Epithelial cell of proximal tubule (primary cell): ENCODE measurements around the gene NUP210. TPM values are rescaled to one million over a fixed set of nuclear protein-coding genes. Genes with fewer than 3 reads are reported as not detected.

ENCODE experiments used
- DNase-seq: peaks from one replicate; pipeline ENCODE4 v3.0.0-alpha.2; 2011; ENCODE audit warnings: low read depth
- H3K4me3 ChIP-seq: 2 replicates; pipeline ENCODE4 v1.5.1; 2011; ENCODE audit warnings: low read depth, mild to moderate bottlenecking, low read length
- total RNA-seq: library from RNA; depleted of rRNA; stranded (reverse); fragments of >200 nt; gene quantifications from 2 replicates; pipeline ENCODE4 v1.2.3, GENCODE V29; 2015
- TF ChIP-seq, protein P1 (sequence below): conservative IDR thresholded peaks from 2 replicates; pipeline ENCODE4 v1.5.1; 2012; ENCODE audit warnings: low read depth, mild to moderate bottlenecking, low read length

NUP210 gene
- total RNA-seq, 1 donor from 2014 or later: 40.1 TPM

DNA sequence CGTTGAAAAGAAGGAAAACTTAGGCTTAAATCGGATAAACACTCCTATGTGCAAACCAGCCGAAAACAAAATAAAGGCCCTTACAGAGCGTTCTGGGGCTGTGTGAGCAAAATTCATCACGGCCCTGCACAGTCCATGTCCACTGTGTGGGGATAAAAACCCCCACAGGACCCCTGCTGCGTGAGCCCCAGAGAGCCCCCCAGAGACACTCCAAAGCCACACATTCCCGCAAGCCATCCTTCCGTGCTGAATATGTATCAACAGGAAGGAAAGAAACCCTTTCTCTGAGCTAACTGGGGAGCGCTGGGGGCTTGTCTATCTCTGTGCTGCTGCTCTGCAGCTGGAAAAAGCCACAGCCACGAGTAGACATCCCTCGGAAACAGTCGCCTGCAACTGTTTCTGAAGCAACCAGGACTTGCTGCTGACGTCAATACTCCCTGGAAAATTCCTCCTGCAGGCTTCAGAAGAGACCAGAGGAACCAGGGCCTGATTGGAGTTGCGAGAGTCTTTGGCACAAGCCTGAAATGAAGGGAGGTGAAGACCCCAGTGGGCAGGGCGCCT, 72.7 kb downstream of the NUP210 start:
- no peak for DNase-seq

DNA sequence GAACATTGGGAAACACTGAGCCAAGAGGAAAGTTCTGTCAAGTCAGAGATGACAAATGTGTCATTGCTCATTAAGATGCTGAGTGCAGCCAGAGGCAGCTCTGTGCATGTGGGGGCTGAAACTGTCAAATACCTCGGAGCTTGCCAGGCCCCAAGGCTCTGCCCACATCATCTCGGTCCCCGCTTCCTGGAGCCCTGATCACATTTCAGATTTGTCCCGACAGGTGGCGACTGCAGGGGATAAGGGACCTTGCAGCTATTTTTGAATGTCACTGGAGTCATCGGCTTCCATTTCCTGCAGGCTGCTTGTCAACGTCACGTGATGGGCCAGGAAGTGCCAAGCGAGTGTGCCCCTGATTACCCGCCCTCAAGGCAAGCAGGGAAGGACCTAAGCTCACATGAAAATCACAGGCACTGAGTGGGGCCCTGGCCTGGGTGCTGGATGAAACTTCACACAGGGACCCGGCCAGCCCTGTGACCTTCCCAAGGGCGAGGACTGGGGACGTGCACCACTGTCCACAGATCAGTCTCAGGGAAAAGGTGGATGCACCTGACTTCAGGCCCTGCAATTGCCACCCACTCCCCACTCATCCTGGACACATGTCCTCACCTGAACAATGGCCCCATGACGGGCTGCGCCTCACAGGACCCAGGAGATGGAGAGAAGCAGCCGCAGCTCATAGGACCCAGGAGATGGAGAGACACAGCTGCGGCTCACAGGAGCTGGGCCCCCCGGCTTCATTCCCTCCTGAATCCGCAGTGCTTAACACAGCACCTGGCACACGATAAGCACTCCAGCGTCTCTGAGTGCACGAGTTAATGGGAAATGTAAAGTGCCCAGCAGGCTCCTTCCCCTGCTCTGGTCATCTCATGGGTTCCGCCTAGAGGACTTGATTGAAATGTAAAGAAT, 73.4 kb downstream of the NUP210 start:
- DNase-seq: no peak
- no peak overlapping the region for H3K4me3 ChIP-seq
- TF ChIP-seq, protein P1, sequence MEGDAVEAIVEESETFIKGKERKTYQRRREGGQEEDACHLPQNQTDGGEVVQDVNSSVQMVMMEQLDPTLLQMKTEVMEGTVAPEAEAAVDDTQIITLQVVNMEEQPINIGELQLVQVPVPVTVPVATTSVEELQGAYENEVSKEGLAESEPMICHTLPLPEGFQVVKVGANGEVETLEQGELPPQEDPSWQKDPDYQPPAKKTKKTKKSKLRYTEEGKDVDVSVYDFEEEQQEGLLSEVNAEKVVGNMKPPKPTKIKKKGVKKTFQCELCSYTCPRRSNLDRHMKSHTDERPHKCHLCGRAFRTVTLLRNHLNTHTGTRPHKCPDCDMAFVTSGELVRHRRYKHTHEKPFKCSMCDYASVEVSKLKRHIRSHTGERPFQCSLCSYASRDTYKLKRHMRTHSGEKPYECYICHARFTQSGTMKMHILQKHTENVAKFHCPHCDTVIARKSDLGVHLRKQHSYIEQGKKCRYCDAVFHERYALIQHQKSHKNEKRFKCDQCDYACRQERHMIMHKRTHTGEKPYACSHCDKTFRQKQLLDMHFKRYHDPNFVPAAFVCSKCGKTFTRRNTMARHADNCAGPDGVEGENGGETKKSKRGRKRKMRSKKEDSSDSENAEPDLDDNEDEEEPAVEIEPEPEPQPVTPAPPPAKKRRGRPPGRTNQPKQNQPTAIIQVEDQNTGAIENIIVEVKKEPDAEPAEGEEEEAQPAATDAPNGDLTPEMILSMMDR: no peak

More for the DNA sequence above, 72.7 kb downstream of the NUP210 start:
- TF ChIP-seq, protein P1: no peak
- no peak overlapping the region for H3K4me3 ChIP-seq

DNA sequence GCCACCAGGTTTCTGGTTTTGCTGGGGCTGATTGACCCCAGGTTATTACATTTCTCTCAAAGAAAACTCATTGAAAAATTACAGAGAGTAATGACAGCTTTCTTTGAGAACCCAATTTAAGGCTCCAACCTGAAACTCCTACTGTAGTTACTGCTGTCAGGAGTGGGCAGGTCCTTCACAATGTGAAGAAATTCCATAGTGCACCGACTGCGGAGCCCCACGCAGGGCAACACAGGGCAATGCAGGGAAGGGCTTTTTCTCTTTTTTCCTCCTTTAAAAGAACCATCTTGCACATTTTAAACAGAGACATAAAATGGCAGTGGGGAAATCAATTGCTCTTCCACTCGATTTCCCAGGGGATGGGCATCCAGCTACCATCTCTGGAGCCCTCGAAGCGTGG, 74.3 kb downstream of the NUP210 start:
- no peak overlapping the region for H3K4me3 ChIP-seq
- TF ChIP-seq, protein P1: no peak
- DNase-seq: no peak

DNA sequence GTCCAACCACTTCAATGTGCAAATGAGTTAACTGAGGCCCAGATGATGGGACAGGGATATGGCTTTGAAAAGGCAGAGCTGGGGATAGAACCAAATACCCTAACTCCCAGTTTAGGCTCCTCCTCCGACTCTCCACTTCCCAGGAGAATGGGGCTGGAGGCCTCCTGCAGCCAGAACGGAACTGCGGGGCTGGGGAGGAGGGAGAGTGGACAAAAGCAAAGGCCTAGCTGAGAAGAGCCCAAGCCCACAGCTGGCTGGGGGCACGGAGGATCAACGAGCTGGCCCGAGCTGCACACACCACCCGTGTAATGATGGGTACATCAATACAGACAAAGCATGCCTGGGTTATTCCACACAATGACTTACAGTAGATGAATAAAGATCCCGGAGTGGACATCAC, 74.8 kb downstream of the NUP210 start:
- TF ChIP-seq, protein P1: no peak
- no peak for DNase-seq
- no peak overlapping the region for H3K4me3 ChIP-seq

DNA sequence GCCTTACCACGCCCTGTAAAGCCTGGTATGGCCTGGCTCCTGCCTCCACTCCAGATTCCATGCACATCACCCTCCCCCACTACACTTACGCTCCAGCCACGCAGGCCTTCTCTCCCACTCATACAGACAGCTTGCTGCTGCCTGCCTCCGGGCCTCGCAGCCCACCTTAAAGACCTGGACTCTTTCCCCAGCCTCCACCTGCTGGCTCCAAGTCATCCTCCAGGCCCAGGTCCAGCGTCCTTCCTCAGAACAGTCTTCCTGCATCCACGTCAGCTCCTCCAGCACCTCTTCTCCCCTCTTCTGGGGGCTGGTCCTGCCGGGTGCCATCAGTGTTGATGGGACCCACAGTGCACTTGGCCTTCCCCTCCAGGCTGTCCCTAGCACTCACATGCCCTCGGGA, 75.5 kb downstream of the NUP210 start:
- TF ChIP-seq, protein P1: no peak
- no peak for DNase-seq
- H3K4me3 ChIP-seq: no peak overlapping the region

DNA sequence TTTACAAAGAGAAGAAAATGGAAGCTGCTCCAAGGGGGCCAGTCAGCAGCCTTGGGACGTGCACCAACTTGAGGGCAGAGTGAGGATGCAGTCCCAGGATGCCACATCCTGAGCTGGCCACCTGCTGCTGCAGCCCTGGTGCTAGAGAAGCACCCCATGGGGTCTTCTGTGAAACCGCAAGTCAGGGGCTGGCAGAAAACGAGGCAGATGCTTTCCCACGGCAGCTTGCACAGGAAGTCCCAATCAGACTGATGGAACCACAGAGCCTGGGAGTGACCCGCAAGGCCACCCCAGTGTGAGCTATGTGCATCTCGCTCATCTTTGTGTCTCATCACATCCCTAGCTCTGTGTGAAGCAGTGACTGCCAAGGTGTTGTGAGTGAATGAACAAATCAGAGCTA, 76.5 kb downstream of the NUP210 start:
- H3K4me3 ChIP-seq: no peak overlapping the region
- no peak for DNase-seq
- TF ChIP-seq, protein P1: no peak
